Upper lobe of left lung (tissue), 4 donors: Measurements from ENCODE around the gene HOXB2.

Experiments used
- POLR2A ChIP-seq, 4 donors: fragments of 450-650 bp; IDR thresholded peaks; one replicate each; pipeline ENCODE4 v1.5.1; 2016 to 2017; ENCODE audit warnings: antibody characterized with exemption in 4 of 4, mild to moderate bottlenecking in 2 of 4
- POLR2AphosphoS5 ChIP-seq, 2 donors: sonication (generic); formaldehyde crosslinking; IDR thresholded peaks; one replicate each; pipeline ENCODE4 v1.5.1; 2017; ENCODE audit warnings: antibody characterized with exemption in 2 of 2

DNA sequence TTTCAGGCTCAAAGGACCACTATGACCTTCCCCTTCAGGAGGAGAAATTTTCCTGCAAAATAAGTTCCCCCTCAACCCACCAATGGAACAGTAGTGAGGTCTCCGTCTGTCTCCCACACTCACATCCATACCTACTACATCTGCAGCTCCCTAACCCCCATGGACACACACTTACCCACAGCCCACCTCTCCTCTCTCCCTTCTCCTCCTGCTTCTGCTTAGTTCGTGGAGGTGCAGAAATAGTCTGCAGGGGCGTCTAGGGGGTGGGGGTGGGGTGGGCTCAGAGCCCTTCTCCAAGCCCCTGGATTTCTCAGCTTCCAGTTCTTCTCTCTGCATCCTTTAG, 24.3 kb upstream of the HOXB2 start:
- TF ChIP-seq POLR2A (IDR thresholded peaks at IDR 0.05) = no peak
- TF ChIP-seq POLR2AphosphoS5 (IDR thresholded peaks at IDR 0.05) = no peak
